Fibroblast of skin of back (primary cell): ENCODE data around the gene SLC37A3. TPM values are rescaled to one million over a fixed set of nuclear protein-coding genes. Genes with fewer than 3 reads are reported as not detected.
"Not testable (repeated sequence)": the region's sequence is repeated elsewhere in the genome, so short reads cannot be mapped to it uniquely, and the experiment has no call there.

Experiments used
- DNase-seq: peaks from one replicate; pipeline ENCODE4 v3.0.0-alpha.2; 2013
- polyA plus RNA-seq, 2 experiments: library from polyadenylated mRNA; unstranded; fragments of 120-200 nt; gene quantifications; one replicate each; pipeline ENCODE4 v1.2.1, GENCODE V29; 2013; ENCODE audit not compliant: insufficient read length in 2 of 2

Gene SLC37A3, protein sequence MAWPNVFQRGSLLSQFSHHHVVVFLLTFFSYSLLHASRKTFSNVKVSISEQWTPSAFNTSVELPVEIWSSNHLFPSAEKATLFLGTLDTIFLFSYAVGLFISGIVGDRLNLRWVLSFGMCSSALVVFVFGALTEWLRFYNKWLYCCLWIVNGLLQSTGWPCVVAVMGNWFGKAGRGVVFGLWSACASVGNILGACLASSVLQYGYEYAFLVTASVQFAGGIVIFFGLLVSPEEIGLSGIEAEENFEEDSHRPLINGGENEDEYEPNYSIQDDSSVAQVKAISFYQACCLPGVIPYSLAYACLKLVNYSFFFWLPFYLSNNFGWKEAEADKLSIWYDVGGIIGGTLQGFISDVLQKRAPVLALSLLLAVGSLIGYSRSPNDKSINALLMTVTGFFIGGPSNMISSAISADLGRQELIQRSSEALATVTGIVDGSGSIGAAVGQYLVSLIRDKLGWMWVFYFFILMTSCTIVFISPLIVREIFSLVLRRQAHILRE
- 39.7 TPM for polyA plus RNA-seq (2013, experiment 1 of 2; ENCODE audit: insufficient read length)
- polyA plus RNA-seq (2013, experiment 2 of 2; ENCODE audit: insufficient read length), result 41.4 TPM

DNA sequence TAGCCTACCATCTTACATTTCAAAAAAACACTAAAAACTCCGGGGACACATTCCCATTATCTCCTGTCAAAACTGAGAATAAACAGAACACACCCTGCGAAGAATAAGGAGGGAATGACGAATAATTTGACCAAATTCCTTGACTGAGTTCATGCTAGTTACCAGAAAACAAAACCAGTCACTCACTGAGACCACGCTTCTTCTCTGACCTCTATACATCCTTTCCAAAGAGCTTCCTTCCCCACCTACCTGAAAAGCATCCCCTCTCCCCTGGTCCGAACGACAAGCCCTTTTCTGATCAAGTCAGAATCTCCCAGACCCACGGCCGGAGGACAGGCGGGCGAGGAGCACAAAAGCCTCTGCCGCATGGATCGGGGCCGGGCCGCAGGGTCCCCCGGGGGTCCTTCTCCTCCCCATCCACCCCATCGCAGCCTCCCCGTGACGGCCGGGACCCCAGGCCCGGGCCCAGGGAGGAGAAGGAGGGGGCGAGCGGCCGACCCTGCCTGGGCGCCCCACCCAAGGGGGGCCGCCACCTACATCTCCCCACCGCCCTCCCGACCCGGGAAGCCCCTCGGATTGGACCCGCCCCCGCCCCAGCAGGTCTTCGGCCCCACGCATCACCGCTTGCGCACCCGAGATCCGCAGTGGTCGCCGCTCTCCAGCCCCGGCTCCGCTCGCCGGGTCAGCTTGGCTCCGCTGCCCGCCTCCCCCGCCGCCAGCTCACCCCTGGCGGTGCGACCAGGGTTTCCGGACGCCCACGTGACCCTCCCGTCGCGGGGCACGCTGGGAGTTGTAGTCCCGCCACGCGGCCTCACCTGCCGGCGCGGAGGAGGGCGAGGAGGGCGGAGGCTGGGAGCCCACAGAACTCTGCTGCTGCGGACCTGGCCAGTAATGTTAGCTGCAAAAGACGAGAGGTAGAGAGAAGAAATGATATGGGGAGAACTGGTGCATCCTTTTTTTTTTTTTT, at the start of gene SLC37A3:
SLC37A3 (minus strand) TSS at position 747 of the 967 bp plus-strand sequence. CDS start 16,004 bp downstream, outside the sequence.
- peak; percentile 77 for DNase-seq

DNA sequence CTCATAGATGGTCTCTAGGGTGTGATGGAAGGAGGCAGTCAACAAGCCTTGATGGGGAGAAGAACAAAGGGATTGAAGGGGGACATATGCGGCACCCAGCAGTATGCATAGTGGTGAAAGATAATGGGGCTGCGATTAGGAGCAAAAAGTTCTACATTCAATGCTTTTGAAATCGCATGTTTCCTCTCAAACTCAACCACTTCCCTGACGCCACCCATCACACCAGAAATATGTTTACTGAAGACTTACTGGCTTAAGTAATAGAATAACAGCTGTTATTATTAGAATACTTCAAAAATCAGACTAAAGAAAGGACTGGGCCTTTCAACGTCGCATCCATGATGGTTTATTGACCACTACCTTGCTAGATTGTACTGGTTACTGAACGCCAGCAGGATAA, 49.5 kb upstream of the SLC37A3 start:
- DNase-seq, result no peak

DNA sequence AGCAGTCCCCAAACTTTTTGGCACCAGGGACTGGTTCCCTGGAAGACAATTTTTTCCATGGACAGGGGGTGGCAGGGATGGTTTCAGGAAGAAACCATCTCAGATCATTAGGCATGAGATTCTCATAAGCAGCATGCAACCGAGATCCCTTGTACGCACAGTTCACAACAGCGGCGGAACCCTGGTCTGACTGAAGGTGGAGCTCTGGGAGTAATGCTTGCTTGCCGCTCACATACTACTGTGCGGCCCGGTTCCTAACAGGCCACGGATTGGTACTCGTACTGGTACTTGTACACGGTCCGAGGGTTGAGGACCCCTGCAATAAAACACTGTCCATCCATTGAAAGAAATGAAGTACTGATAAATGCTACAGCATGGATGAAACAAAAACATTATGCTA, 48.1 kb upstream of the SLC37A3 start:
- no peak for DNase-seq

DNA sequence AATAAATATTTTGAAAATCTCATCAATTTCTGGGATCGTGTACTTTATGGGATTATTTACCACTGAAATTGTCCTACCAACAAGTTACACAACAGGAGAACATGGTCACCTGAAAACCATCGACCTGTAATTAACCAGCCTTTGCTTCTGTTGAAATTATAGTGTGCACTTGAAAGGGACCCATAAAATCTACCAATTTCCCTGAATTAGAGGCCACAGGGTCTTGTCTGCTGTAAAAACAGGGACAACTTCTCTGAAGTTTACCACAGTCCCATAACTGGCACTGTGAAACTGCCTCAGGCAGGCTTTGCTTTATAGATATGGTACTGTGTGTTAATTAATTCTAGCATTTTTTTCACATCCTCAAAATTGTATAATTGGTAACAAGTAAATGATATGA, 43.2 kb upstream of the SLC37A3 start:
- no peak for DNase-seq

DNA sequence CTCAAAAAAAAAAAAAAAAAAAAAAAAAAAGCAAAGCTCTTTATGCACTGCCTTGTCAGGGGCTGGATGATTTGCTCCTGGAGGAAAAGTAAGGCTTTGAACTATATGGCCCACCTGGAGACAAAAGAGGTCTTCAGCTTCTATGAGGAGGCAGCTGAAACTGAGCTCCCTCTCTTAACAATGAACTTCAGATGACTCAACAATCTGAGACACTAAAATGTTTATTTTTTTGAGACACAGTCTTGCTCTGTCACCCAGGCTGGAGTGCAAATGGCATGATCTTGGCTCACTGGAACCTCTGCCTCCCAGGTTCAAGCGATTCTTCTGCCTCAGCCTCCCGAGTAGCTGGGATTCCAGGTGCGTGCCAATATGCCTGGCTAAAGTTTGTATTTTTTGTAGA, 42.3 kb upstream of the SLC37A3 start:
- DNase-seq, result peak; percentile 7

DNA sequence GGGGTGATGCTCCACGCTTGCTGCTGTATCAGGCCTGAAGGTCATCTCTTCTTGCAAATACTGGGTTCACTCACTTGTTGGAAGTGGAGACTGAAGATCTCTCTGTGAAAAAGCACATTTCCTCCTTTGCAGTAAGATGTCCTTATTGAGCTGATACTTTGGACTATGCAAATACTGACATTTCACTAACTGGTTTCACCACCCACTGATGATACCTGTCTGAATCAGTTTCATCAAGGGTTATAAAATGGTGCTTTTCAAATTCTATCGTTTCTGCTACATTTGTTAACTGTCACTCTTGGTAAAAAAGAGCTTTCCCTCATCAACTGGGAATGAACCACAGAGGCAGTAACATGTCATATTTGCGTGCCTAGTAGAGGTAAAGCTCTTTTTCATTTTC, 41.0 kb upstream of the SLC37A3 start:
- no peak for DNase-seq

DNA sequence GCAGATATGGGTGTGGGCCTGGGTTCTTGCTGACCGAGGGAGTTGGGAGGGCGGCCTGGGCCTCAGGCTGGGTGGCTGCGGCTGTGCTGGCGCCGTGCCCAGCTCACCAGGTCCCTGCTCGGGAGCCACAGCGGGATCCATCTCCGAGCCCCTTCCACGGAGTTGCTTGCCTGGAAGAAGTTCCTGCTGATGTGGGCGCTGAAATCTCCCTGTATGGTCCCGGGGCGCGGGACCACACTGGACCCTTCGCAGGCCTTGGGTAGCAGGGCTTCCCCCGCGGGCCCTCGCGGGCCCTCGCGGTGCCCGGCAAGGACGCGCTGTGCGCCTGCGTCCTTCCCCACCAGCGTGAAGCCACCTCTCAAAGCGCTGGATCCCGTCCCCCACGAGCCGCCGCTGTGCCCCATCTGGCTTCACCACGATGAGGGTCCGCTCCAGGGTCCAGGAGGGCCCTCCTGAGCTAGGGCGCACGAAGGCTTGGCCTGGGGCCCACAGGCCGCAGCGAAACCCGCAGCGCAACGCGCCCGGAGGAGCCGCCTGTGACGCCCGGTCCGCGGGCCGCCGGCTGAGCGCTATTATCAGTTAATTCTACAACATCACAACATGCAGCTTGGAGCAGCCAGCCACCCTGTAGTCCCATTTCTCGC, 37.0 kb upstream of the SLC37A3 start:
- DNase-seq, result no peak

DNA sequence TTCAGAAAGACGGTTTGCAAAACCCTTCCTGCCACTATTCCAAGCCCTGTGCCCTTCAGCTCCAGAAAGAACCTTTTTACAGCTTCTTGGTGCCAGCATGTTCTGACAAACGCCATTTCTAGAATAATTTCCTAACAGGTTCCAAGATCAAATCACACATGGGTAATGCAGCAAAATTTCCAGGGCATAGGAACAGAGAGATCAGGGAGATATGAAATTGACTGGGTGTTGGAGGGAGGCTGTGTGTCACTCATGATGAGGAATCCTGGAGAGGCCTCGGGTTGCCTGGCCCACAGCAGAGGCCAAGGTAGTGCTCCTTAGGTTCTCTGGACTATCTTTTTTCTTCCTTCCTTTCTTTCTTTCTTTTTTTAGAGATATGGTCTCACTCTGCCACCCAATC, 35.1 kb upstream of the SLC37A3 start:
- DNase-seq, result no peak

DNA sequence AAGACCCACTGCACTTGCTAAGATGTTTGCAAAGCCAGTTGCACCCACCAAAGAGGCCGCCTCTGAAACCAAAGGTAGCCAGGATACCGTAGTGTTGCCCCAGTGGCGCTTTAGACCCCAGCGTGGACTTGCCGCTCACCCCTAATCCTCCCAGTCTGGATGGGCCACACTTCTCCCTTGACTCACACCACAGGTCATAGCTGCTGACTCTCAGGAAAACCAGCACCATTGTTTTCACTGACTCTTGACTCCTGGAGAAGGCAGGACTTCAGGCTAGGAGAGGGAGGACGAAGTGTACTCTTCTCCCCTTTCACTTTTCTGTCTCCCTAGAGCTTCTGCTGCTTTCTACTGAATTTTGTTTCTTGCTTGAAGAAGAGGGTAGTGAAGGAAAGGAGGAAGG, 27.8 kb upstream of the SLC37A3 start:
- DNase-seq, result no peak

DNA sequence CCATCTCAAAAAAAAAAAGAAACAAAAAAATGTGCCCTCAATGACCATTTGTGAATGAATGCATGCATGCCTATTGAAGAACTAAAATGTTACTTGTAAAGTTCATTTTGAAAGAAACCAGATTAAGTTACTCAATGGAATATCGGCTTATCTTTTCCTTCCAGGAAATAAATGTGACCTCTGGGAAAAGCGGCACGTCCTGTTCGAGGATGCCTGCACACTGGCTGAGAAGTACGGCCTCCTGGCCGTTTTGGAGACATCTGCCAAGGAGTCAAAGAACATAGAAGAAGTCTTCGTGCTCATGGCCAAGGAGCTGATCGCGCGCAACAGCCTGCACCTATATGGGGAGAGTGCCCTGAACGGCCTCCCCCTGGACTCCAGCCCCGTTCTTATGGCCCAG, 27.4 kb upstream of the SLC37A3 start:
- DNase-seq, result no peak

DNA sequence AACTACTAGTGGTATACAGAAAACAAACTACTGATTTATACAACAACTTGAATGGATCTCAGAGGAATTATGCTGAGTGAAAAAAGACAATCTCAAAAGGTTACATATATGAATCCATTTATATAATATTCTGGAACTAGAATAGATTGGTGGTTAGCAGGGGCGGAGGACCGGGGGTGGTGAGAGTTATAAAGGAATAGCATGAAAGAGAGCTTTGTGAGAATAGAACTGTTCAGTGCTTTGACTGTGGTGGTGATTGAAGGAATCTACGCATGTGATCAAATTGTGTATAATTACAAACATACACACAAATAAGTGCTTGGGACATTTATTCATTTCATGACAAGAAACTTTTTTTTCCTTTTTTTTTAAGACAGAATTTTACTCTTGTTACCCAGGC, 25.2 kb upstream of the SLC37A3 start:
- no peak for DNase-seq

DNA sequence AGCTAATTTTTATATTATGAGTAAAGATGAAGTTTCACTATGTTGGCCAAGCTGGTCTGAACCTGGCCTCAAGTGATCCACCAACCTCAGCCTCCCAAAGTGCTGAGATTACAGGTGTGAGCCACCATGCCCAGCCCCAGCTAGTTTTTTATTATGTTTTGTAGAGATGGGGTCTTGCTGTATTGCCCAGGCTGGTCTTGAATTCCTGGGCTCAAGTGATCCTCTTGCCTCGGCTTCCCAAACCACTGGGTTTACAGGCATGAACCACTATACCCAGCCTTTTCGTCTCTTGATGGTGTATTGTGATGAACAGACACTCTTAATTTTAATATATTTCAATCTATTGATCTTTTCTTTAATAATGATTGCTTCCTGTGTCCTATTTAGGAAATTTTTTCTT, 23.2 kb upstream of the SLC37A3 start:
- DNase-seq, result no peak

DNA sequence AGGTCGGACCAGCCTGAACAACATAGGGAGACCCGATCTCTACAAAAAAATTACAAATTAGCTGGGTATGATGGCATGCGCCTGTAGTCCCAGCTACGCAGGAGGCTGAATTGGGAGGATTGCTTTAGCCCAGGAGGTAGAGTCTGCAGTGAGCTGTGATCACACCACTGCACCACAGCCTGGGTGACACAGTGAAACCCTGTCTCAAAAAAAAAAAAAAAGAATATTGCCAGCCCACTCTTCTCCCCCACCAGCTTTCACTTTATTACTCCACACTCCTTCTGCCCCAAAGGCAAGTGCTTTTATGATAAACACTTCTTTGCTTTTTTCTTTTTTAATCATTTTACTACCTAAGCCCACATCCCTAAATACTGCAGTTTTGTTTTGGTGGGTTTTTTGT, 20.3 kb upstream of the SLC37A3 start:
- no peak for DNase-seq

DNA sequence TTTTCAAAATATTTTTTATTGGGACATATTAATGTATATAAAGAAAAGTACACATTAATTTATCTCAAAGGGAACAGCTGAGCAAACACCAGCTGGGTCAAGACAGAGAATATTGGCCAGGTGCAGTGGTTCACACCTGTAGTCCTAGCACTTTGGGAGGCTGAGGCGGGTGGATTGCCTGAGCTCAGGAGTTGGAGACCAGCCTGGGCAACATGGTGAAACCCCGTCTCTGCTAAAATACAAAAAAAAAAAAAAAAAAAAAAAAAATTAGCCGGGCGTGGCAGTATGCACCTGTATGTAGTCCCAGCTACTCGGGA, 19.8 kb upstream of the SLC37A3 start:
- not testable (repeated sequence) for DNase-seq

DNA sequence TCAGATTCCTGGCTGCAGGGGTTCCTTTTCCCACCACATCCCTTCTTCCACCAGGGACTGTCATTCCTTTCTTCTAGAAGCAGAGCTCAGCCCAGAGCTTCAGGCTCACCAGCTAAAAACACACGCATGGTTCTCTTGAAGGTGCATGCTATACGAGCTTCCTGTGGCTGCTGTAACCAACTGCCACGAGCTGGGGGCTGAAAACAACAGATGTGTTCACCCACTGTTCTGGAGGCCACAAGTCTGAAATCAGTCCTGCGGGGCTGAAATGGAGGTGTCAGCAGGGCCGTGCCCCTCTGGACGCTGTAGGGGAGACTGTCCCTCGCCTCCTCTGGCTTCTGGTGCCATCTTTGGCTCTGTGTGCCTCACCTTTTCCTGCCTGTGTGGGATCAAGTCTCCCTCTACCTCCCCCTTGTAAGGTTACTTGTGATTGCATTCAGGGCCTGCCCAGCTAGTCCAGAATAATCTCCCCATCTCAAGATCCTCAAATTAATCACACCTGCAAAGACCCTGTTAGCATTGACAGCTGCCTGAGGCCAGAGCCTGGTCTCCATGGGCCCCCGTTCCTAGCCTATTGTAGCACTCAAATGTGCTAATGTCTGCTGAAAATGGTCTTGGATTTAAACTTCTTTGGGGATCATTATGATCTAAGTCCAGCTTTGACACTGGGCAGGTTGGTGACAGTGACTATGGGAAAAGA, 19.3 kb upstream of the SLC37A3 start:
- no peak for DNase-seq

DNA sequence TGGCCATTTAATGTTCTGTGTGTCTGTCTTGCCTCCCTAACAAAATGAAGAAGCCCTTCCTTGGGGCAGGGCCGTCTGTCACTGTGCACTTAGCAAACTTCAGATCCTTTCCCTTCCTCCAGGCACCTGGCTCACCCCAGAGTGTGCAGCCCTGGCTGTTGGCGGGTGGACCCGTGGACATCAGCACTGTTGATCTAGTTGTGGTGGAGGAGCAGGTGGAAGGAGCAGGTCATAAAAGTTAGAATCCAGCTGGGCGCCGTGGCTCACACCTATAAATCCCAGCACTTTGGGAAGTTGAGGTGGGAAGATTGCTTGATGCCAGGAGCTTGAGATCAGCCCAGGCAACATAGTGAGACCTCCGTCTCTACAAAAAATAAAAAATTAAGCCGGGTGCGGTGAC, 18.2 kb upstream of the SLC37A3 start:
- no peak for DNase-seq

DNA sequence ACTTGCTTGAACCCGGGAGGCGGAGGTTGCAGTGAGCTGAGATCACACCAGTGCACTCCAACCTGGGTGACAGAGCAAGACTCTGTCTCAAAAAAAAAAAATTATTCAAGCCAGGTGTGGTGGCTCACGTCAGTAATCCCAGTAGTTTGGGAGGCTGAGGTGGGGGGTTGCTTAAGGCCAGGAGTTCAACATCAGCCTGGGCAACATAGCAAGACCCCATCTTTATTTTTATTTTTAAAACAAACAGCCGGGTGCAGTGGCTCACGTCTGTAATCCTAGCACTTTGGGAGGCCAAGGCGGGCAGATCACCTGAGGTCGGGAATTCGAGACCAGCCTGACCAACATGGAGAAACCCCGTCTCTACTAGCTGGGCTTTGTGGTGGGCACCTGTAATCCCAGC, 17.5 kb upstream of the SLC37A3 start:
- not testable (repeated sequence) for DNase-seq

DNA sequence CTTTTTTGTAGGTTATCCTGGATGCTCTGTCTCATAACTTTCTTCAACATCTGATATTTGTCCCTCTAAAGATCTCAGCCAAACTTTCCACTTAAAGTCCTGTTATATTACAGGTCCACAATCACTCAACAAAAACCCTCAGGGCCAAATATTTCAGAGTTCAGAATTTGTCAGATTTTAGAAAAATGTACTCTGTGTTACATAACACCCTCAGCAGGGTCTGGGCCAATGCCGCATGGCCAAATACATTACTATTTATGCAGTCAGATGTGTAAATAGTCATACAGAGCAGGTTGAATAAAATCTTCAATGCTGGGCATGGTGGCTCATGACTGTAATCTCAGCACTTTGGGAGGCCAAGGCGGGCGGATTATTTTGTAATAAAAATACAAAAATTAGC, 17.0 kb upstream of the SLC37A3 start:
- no peak for DNase-seq

DNA sequence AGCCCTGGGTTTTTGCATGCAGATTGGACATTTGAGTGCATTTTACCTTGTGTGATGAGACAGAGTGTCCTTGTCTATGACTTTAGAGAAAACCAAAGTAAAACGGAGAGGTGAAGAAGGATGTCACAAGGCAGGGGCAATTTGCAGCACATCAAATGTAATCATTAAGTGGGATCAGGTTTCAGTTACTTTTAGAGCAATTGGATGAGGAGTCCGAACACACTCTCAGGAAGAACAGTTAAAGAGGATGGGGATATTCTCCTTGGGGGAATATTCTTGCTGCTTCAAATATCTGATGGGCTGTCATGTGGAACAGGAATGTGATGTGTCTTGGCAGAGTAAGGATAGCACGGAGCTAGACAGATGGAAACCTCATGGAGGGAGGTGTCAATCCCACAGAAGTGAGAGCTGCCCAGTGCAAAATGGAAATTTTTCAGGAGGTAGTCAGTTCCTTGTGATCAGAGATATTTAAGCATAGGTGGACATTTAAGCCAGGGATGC, 6.3 kb upstream of the SLC37A3 start:
- DNase-seq, result no peak

DNA sequence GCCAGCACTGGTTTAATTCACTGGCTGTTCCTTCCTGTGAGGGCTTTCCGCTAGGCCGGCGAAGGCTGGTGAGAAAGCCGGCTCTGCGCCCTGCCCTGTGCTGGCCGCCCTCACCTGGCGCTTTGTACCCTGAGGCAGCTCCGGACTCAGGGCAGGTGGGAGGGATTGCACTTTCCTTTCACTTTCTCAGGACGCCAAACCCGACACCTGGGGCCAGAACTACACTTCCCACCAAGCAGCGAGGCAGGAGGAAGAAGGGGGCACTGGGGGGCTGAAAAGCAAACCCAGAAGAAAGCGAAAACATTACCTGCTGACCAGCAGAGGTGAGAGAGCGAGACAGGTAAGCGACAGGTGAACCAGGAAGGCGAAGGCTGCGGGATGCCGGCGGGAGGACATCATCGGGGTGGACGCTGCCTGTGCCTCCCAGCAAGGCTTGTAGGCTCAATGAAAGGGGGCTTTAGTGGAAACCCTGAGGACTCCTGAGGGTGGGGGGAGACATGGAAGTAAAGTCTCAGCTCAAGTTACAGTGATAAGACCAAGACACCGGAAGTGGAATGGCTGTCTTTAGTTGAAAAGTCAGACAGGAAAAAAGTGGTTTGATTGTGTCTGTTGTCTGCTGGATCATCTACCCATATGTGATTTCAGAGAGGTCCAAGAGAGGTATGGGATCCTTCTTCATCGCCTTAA, 5.7 kb upstream of the SLC37A3 start, which contains the start of gene RAB19:
RAB19 (plus strand) TSS at position 181 of the 687 bp plus-strand sequence. CDS start 3,589 bp downstream, outside the sequence.
- no peak for DNase-seq

DNA sequence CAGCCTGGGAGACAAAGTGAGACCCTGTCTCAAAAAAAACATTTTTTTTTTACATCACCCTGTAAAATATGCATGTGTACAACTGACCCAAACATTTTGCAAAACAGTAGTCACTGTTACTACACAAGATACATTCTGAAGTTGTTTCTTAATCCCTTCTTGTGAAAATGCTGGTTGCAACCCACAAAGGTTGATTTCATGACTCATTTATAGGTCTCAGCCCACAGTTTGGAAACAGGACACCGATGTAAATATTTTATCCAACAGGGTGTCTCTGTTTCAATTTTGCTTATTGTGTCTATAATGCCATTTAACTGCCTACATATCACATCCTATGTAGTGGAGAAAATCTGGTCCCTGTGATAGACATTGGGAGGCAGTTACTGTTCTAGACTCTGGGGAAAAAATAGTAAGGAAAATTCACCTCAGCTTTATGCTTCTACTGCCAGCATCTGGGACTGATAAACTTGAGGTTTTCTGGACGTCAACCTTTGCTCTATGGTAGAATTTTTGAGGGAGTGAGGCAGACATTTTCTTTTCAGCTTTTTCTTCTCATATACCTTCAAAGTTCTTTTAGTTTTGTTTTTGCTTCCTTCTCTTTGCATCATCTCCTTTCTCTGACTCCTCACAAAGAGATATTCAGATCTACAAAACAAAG, 4.0 kb upstream of the SLC37A3 start:
- DNase-seq, result no peak
